ENCODE measurements around the gene GABPB2.
"Not testable (repeated sequence)": the region's sequence is repeated elsewhere in the genome, so short reads cannot be mapped to it uniquely, and the experiment has no call there.

The GABPB2 gene

GRCh38 chr1:151060657-151061421 lies 9.7 kb upstream of the GABPB2 start:
- no peak for DNase-seq

- DNase-seq: no peak
Measured at GRCh38 chr1:151061704-151062103, 8.9 kb upstream of the GABPB2 start.

GRCh38 chr1:151062741-151063371 lies 7.7 kb upstream of the GABPB2 start:
- DNase-seq: no peak

- DNase-seq: no peak
Measured at GRCh38 chr1:151065089-151065645, 5.4 kb upstream of the GABPB2 start.

GRCh38 chr1:151067185-151067584 lies 3.4 kb upstream of the GABPB2 start:
- DNase-seq: no peak

- no peak for DNase-seq
Measured at GRCh38 chr1:151069103-151069486, 1.5 kb upstream of the GABPB2 start.

- DNase-seq: no peak
Measured at GRCh38 chr1:151072224-151072623, 1.7 kb downstream of the GABPB2 start.

GRCh38 chr1:151085953-151086559 lies 15.5 kb downstream of the GABPB2 start:
- DNase-seq: no peak

- not testable (repeated sequence) for DNase-seq
Measured at GRCh38 chr1:151097426-151097825, 26.9 kb downstream of the GABPB2 start.

- DNase-seq: no peak
Measured at GRCh38 chr1:151098126-151098525, 27.6 kb downstream of the GABPB2 start.

GRCh38 chr1:151104630-151105029 lies 34.1 kb downstream of the GABPB2 start:
- no peak for DNase-seq

GRCh38 chr1:151106894-151107293 lies 36.3 kb downstream of the GABPB2 start:
- DNase-seq: no peak

GRCh38 chr1:151108331-151108730 lies 37.8 kb downstream of the GABPB2 start:
- no peak for DNase-seq

GRCh38 chr1:151113877-151114276 lies 43.3 kb downstream of the GABPB2 start:
- DNase-seq: no peak

GRCh38 chr1:151124763-151125403 lies 54.3 kb downstream of the GABPB2 start:
- no peak for DNase-seq

- DNase-seq: no peak
Measured at GRCh38 chr1:151128800-151129199, 58.2 kb downstream of the GABPB2 start.

- DNase-seq: peak; percentile 85
Measured at GRCh38 chr1:151130987-151131586, 60.5 kb downstream of the GABPB2 start.

GRCh38 chr1:151131701-151132334 lies 61.3 kb downstream of the GABPB2 start:
- no peak for DNase-seq

GRCh38 chr1:151132335-151133017 lies 61.9 kb downstream of the GABPB2 start:
- no peak for DNase-seq

GRCh38 chr1:151133018-151133806 lies 62.7 kb downstream of the GABPB2 start:
- no peak for DNase-seq

- no peak for DNase-seq
Measured at GRCh38 chr1:151134396-151134795, 63.8 kb downstream of the GABPB2 start.
